HepG2 (cell line): Measurements from ENCODE around the gene ADGRG1. TPM values are rescaled to one million over a fixed set of nuclear protein-coding genes. Genes with fewer than 3 reads are reported as not detected.
A peak's percentile ranks its signal among the peaks of the same experiment; 100 is the strongest.

Experiments
- ELF1 ChIP-seq: sonication (generic); formaldehyde crosslinking; IDR thresholded peaks from 2 replicates; pipeline ENCODE4 v1.4.0; 2020; ENCODE audit warnings: missing genetic modification reagents
- ELK4 ChIP-seq: sonication (generic); formaldehyde crosslinking; IDR thresholded peaks from 2 replicates; pipeline ENCODE4 v1.9.0; 2021; ENCODE audit warnings: missing genetic modification reagents, borderline replicate concordance
- GFI1 ChIP-seq: sonication (generic); formaldehyde crosslinking; IDR thresholded peaks from 2 replicates; pipeline ENCODE4 v1.5.0; 2020; ENCODE audit warnings: missing genetic modification reagents, mild to moderate bottlenecking, borderline replicate concordance
- GTF2F1 ChIP-seq: fragments of 150-350 bp; IDR thresholded peaks from 2 replicates; pipeline ENCODE4 v1.6.1; 2014; ENCODE audit warnings: low read length
- HMGXB3 ChIP-seq: sonication (generic); formaldehyde crosslinking; IDR thresholded peaks from 2 replicates; pipeline ENCODE4 v1.4.0; 2020; ENCODE audit warnings: missing genetic modification reagents, borderline replicate concordance
- JUND ChIP-seq: sonication (generic); formaldehyde crosslinking; IDR thresholded peaks from 2 replicates; pipeline ENCODE4 v1.8.0; 2022; ENCODE audit warnings: mild to moderate bottlenecking, missing genetic modification reagents
- KDM2A ChIP-seq: sonication (generic); formaldehyde crosslinking; IDR thresholded peaks from 2 replicates; pipeline ENCODE4 v1.4.0; 2020; ENCODE audit warnings: low read depth, missing genetic modification reagents, borderline replicate concordance
- NFE2L2 ChIP-seq: fragments of 150-350 bp; IDR thresholded peaks from 2 replicates; pipeline ENCODE4 v1.6.1; 2014; ENCODE audit warnings: low read length
- REST ChIP-seq, 2 experiments: IDR thresholded peaks; 2 replicates each; pipeline ENCODE4 v1.6.1; 2011 to 2012; ENCODE audit warnings: low read length in 2 of 2, borderline replicate concordance in 1 of 2, low read depth in 1 of 2, mild to moderate bottlenecking in 1 of 2, moderate library complexity in 1 of 2
- RNF2 ChIP-seq: fragments of 450-650 bp; conservative IDR thresholded peaks from 2 replicates; pipeline ENCODE4 v1.6.1; 2016; ENCODE audit warnings: low read depth
- SRSF9 ChIP-seq: fragments of 200-400 bp; formaldehyde crosslinking; IDR thresholded peaks from 2 replicates; pipeline ENCODE4 v1.6.1; 2018; ENCODE audit warnings: borderline replicate concordance, mild to moderate bottlenecking, low read depth, low read length; ENCODE audit not compliant: insufficient read depth, poor library complexity, severe bottlenecking
- THAP8 ChIP-seq: sonication (generic); formaldehyde crosslinking; IDR thresholded peaks from 2 replicates; pipeline ENCODE4 v1.5.1; 2020; ENCODE audit warnings: missing genetic modification reagents, mild to moderate bottlenecking, borderline replicate concordance
- THYN1 ChIP-seq: sonication (generic); formaldehyde crosslinking; IDR thresholded peaks from 2 replicates; pipeline ENCODE4 v1.8.1; 2023; ENCODE audit warnings: low read depth, mild to moderate bottlenecking, moderate library complexity, missing genetic modification reagents, borderline replicate concordance
- ZBTB39 ChIP-seq: sonication (generic); formaldehyde crosslinking; IDR thresholded peaks from 2 replicates; pipeline ENCODE4 v1.5.0; 2020; ENCODE audit warnings: missing genetic modification reagents
- ZNF292 ChIP-seq: sonication (generic); formaldehyde crosslinking; IDR thresholded peaks from 2 replicates; pipeline ENCODE4 v1.8.1; 2022; ENCODE audit warnings: mild to moderate bottlenecking, low read depth, missing genetic modification reagents, borderline replicate concordance
- ZNF720 ChIP-seq: sonication (generic); formaldehyde crosslinking; IDR thresholded peaks from 2 replicates; pipeline ENCODE4 v1.4.0; 2020; ENCODE audit warnings: missing genetic modification reagents
- ZNF878 ChIP-seq: sonication (generic); formaldehyde crosslinking; IDR thresholded peaks from 2 replicates; pipeline ENCODE4 v1.8.1; 2023; ENCODE audit warnings: mild to moderate bottlenecking, missing genetic modification reagents, moderate library complexity
- polyA plus RNA-seq, 8 experiments: library from polyadenylated mRNA; depleted of rRNA in 3 of 8; stranded (reverse) in 7 of 8; unstranded in 1 of 8; fragments of >200 nt; fragmentation: Illumina TruSeq in 4 of 8; extraction: Trizol in 4 of 8; gene quantifications; 2 replicates each; pipeline versions ENCODE4 v1.2.1 to v1.2.3, GENCODE V29; 2011 to 2016; ENCODE audit warnings: low read depth in 4 of 8, missing spikeins in 1 of 8, mixed read lengths in 1 of 8; ENCODE audit not compliant: insufficient read depth in 1 of 8
- total RNA-seq, 5 experiments: library from RNA; depleted of rRNA; stranded (reverse); fragments of >200 nt; fragmentation: Illumina TruSeq; extraction: Trizol; gene quantifications; 2 replicates each; pipeline ENCODE4 v1.2.3, GENCODE V29; 2016; ENCODE audit warnings: low read depth in 1 of 5

ADGRG1 gene
- total and polyA plus RNA-seq, 2 of the 13 experiments (the other 11 are each of a cell fraction or from before 2014, with no cell fraction given) = 2.7 to 5.9 TPM

- no peak; the same call in 1 of the 2 replicates for TF ChIP-seq HMGXB3 (CRISPR knock-in tag)
- TF ChIP-seq GFI1 (CRISPR knock-in tag) = no peak
- no peak for TF ChIP-seq ELF1 (CRISPR knock-in tag)
- no peak for TF ChIP-seq JUND (CRISPR knock-in tag)
- no peak for TF ChIP-seq THYN1
- no peak for TF ChIP-seq ELK4
- no peak for TF ChIP-seq REST (IDR thresholded peaks at IDR 0.05; ENCODE audit: borderline replicate concordance in 1 of 2, low read depth in 1 of 2, low read length in 2 of 2)
- no peak for TF ChIP-seq ZNF878 (CRISPR knock-in tag)
- TF ChIP-seq NFE2L2 = no peak
- no peak for TF ChIP-seq RNF2
- TF ChIP-seq ZNF292 = 0 out of 2 replicates have a peak, but pooled peaks have one; percentile 11
- TF ChIP-seq ZBTB39 (CRISPR knock-in tag) = no peak
- no peak for TF ChIP-seq ZNF720 (CRISPR knock-in tag)
- no peak for TF ChIP-seq GTF2F1
- peak; percentile 60 for TF ChIP-seq KDM2A (CRISPR knock-in tag)
- TF ChIP-seq SRSF9 = no peak
- TF ChIP-seq THAP8 (CRISPR knock-in tag) = no peak
Observed at GRCh38 chr16:57624044-57624688, 4.3 kb upstream of the ADGRG1 start (continued).
